ENCODE data around the gene FOXD4L3.
"Not testable (repeated sequence)": the region's sequence is repeated elsewhere in the genome, so short reads cannot be mapped to it uniquely, and the experiment has no call there.

The FOXD4L3 gene

GRCh38 chr9:68302567-68302966, at the start of gene FOXD4L3:
Gene FOXD4L3 (plus strand): TSS chr9:68302867. CDS start chr9:68302952, 85 bp downstream.
- not testable (repeated sequence) for DNase-seq

GRCh38 chr9:68281041-68281440, 21.6 kb upstream of the FOXD4L3 start:
- not testable (repeated sequence) for DNase-seq

- DNase-seq = not testable (repeated sequence)
These were observed 1.1 kb downstream of the FOXD4L3 start for GRCh38 chr9:68303771-68304170.

- DNase-seq = not testable (repeated sequence)
These were observed 1.5 kb downstream of the FOXD4L3 start for GRCh38 chr9:68304212-68304611.

GRCh38 chr9:68304777-68305176, 2.1 kb downstream of the FOXD4L3 start:
- not testable (repeated sequence) for DNase-seq

GRCh38 chr9:68305680-68306285, 3.1 kb downstream of the FOXD4L3 start:
- not testable (repeated sequence) for DNase-seq

GRCh38 chr9:68306391-68306964, 3.8 kb downstream of the FOXD4L3 start:
- peak; percentile 34 for DNase-seq

- peak; percentile 34 for DNase-seq
These were observed 4.5 kb downstream of the FOXD4L3 start for GRCh38 chr9:68307127-68307526.

GRCh38 chr9:68307654-68308053, 5.0 kb downstream of the FOXD4L3 start:
- peak; percentile 53 for DNase-seq

GRCh38 chr9:68311208-68311607, 8.5 kb downstream of the FOXD4L3 start:
- not testable (repeated sequence) for DNase-seq

- not testable (repeated sequence) for DNase-seq
These were observed 15.5 kb downstream of the FOXD4L3 start for GRCh38 chr9:68318209-68318608.

- not testable (repeated sequence) for DNase-seq
These were observed 21.1 kb downstream of the FOXD4L3 start for GRCh38 chr9:68323749-68324148.

- not testable (repeated sequence) for DNase-seq
These were observed 21.9 kb downstream of the FOXD4L3 start for GRCh38 chr9:68324518-68324917.

GRCh38 chr9:68329106-68329505, 26.4 kb downstream of the FOXD4L3 start:
- not testable (repeated sequence) for DNase-seq

- not testable (repeated sequence) for DNase-seq
These were observed 28.0 kb downstream of the FOXD4L3 start for GRCh38 chr9:68330531-68331173.

- not testable (repeated sequence) for DNase-seq
These were observed 29.5 kb downstream of the FOXD4L3 start for GRCh38 chr9:68332122-68332521.

GRCh38 chr9:68335935-68336334, 33.3 kb downstream of the FOXD4L3 start:
- not testable (repeated sequence) for DNase-seq

- not testable (repeated sequence) for DNase-seq
These were observed 34.1 kb downstream of the FOXD4L3 start for GRCh38 chr9:68336639-68337339.

GRCh38 chr9:68338000-68338399, 35.3 kb downstream of the FOXD4L3 start:
- DNase-seq = not testable (repeated sequence)

- DNase-seq = not testable (repeated sequence)
These were observed 39.8 kb downstream of the FOXD4L3 start for GRCh38 chr9:68342265-68343025.

- DNase-seq = not testable (repeated sequence)
These were observed 40.6 kb downstream of the FOXD4L3 start for GRCh38 chr9:68343242-68343641.

- not testable (repeated sequence) for DNase-seq
These were observed 41.3 kb downstream of the FOXD4L3 start for GRCh38 chr9:68343992-68344391.

- DNase-seq = not testable (repeated sequence)
These were observed 49.0 kb downstream of the FOXD4L3 start for GRCh38 chr9:68351689-68352088.
